Measurements from ENCODE around the gene AHSP. TPM values are rescaled to one million over a fixed set of nuclear protein-coding genes. Genes with fewer than 3 reads are reported as not detected.

The AHSP gene
- total and polyA plus RNA-seq, 10 of the 15 experiments (the other 5 are each of a cell fraction or from before 2014, with no cell fraction given), result not detected

- no peak for ATAC-seq
- FAIRE-seq, result no peak
- intact Hi-C loops (cut with micrococcal nuclease; ENCODE audit: unreplicated experiment), result no loop called here
- Histone ChIP-seq H3K27me3 (replicated peaks in 1 of 2; ENCODE audit: control insufficient read depth in 2 of 2, insufficient read depth in 2 of 2, low read length in 1 of 2) (no peaks in the 10 kb centered on the region; a peak in 1 of 4 replicates), H3K9ac (ENCODE audit: control insufficient read depth, insufficient read depth, low read length) (no peak overlapping the region), H3K9me3 (replicated peaks; ENCODE audit: control insufficient read depth, insufficient read depth, low read length) (no peaks in the 10 kb centered on the region), H2AFZ (ENCODE audit: control insufficient read depth, low read depth, low read length) (no peak overlapping the region), H3K27ac (ENCODE audit: control insufficient read depth, insufficient read depth) (no peak overlapping the region), H3K4me1 (ENCODE audit: control insufficient read depth, insufficient read depth, low read length) (0 out of 2 replicates have a peak, but pooled peaks cover 3% of the 10 kb centered on the region), H3K79me2 (ENCODE audit: control insufficient read depth, insufficient read depth, low read length) (no peaks in the 10 kb centered on the region), H3K4me3 (no peak overlapping the region), H4K20me1 (ENCODE audit: control insufficient read depth, insufficient read depth) (no peaks in the 10 kb centered on the region), H3K36me3 (ENCODE audit: control insufficient read depth in 2 of 2, insufficient read depth in 2 of 2, low read length in 1 of 2) (no peaks in the 10 kb centered on the region; a peak in 4 of 4 replicates), H3K4me2 (ENCODE audit: control insufficient read depth, insufficient read depth) (no peak overlapping the region)
- no peak for DNase-seq (ENCODE audit: low read depth, low spot score)
- no TSS peak for BruUV-seq (replicated peaks)
- ChIA-PET RAD21 (ENCODE audit: unreplicated experiment) (no interaction called here), CTCF (interaction anchor here (1.0 to 1.4 kb wide), 2 partner anchors 28 to 29 kb away, joined by 3 to 4 read pairs; no protein-coding TSS in a partner anchor), POLR2A (interaction anchor here (0.6 kb wide), 1 partner anchor 529 kb away, joined by 4 read pairs; no protein-coding TSS in a partner anchor), SMC1A (ENCODE audit: uncharacterized antibody, unreplicated experiment) (no interaction called here)
- in situ Hi-C loops (cut with MboI), result no loop called here
- 93% methylated on average over 7 of the region's 7 CpGs for WGBS (ENCODE audit: insufficient coverage, insufficient replicate concordance, low lambda C conversion rate, missing lambda C conversion rate)
- TF ChIP-seq POLR2A (IDR thresholded peaks at IDR 0.05; ENCODE audit: low read depth, low read length), result 0 out of 2 replicates have a peak, but pooled peaks have one; percentile 36
- no peak for TF ChIP-seq SMAD1 (IDR thresholded peaks at IDR 0.05; ENCODE audit: low read depth, partially characterized antibody)
- TF ChIP-seq ZBTB40 (IDR thresholded peaks at IDR 0.05; ENCODE audit: borderline replicate concordance), result no peak
- no peak for TF ChIP-seq RELB (IDR thresholded peaks at IDR 0.05; ENCODE audit: low read depth)
- TF ChIP-seq SMARCA5 (IDR thresholded peaks at IDR 0.05), result no peak
Observed at GRCh38 chr16:31489298-31489564, 38.5 kb upstream of the AHSP start.

Measured in GM12878 (cell line).